Endothelial cell of umbilical vein (primary cell): ENCODE results near the gene RASL12. TPM values are rescaled to one million over a fixed set of nuclear protein-coding genes. Genes with fewer than 3 reads are reported as not detected.

Experiments used
- BruUV-seq: library from RNA; stranded (reverse); fragments of 400-500 nt; replicated peaks from 2 replicates; lab custom pipeline; 2021; lab: Mats Ljungman, UMichigan
- CTCF ChIA-PET: fragments of 300-600, 350-600 bp; sonication (Branson Sonifier 250); formaldehyde crosslinking; loops from one replicate; lab custom pipeline; 2021; ENCODE audit warnings: antibody characterized with exemption, inconsistent platforms; lab: Charles Lee
- POLR2A ChIA-PET: fragments of 300-600, 350-600 bp; sonication (Branson Sonifier 250); formaldehyde crosslinking; loops from one replicate; lab custom pipeline; 2021; ENCODE audit warnings: antibody characterized with exemption, inconsistent platforms; lab: Charles Lee
- DNase-seq: peaks from one replicate; pipeline ENCODE4 v3.0.0-alpha.2; 2011; ENCODE audit warnings: low read depth, low spot score
- FAIRE-seq: peaks from 2 replicates; lab custom pipeline; 2011; peaks lifted over from hg19 to GRCh38; lab: Jason Lieb, UNC
- H2AFZ ChIP-seq: 2 replicates; pipeline ENCODE4 v1.6.0; 2012; ENCODE audit warnings: low read depth, low read length, control low read depth, inconsistent platforms
- H3K27ac ChIP-seq: 2 replicates; pipeline ENCODE4 v1.5.1; 2011; ENCODE audit warnings: low read depth, mild to moderate bottlenecking, control low read depth, low read length, moderate library complexity; ENCODE audit not compliant: insufficient read depth
- H3K27me3 ChIP-seq, 2 experiments: 2 replicates each; pipeline versions ENCODE4 v1.6.0 to v1.6.1; 2011; ENCODE audit warnings: low read length in 2 of 2, mixed read lengths in 1 of 2; ENCODE audit not compliant: control insufficient read depth in 2 of 2, insufficient read depth in 2 of 2
- H3K36me3 ChIP-seq, 2 experiments: 2 replicates in 1 of 2; 3 replicates in 1 of 2; pipeline ENCODE4 v1.5.1; 2011; ENCODE audit warnings: low read length in 2 of 2, mild to moderate bottlenecking in 1 of 2, moderate library complexity in 1 of 2; ENCODE audit not compliant: control insufficient read depth in 2 of 2, insufficient read depth in 2 of 2; ENCODE audit errors: extremely low read depth in 1 of 2
- H3K4me1 ChIP-seq: 3 replicates; pipeline ENCODE4 v1.5.1; 2011; ENCODE audit warnings: mild to moderate bottlenecking, low read length; ENCODE audit not compliant: control insufficient read depth, insufficient read depth; ENCODE audit errors: extremely low read depth
- H3K4me2 ChIP-seq: 2 replicates; pipeline ENCODE4 v1.6.1; 2011; ENCODE audit warnings: low read length, control low read depth, mixed read lengths; ENCODE audit not compliant: insufficient read depth
- H3K4me3 ChIP-seq, 3 experiments: fragments of 200-600 bp in 1 of 3; sonication (generic), shearing (Covaris generic) in 1 of 3; replicated peaks in 1 of 3; 2 replicates each; pipeline ENCODE4 v1.5.1; 2011 to 2016; ENCODE audit warnings: control low read depth in 3 of 3, low read length in 3 of 3, mild to moderate bottlenecking in 2 of 3, inconsistent platforms in 1 of 3, low read depth in 1 of 3, moderate library complexity in 1 of 3; ENCODE audit not compliant: insufficient read depth in 1 of 3
- H3K79me2 ChIP-seq: 2 replicates; pipeline ENCODE4 v1.6.0; 2012; ENCODE audit warnings: low read length, inconsistent platforms; ENCODE audit not compliant: control insufficient read depth, insufficient read depth
- H3K9ac ChIP-seq: replicated peaks from 2 replicates; pipeline ENCODE3; 2011; ENCODE audit warnings: low read length, control low read depth; ENCODE audit not compliant: insufficient read depth; ENCODE audit errors: extremely low read depth
- H3K9me1 ChIP-seq: replicated peaks from 3 replicates; pipeline ENCODE4 v1.6.0; 2011; ENCODE audit warnings: mild to moderate bottlenecking, low read length; ENCODE audit not compliant: control insufficient read depth, insufficient read depth; ENCODE audit errors: extremely low read depth
- H3K9me3 ChIP-seq: replicated peaks from 2 replicates; pipeline ENCODE4 v1.5.1; 2012; ENCODE audit warnings: low read length, inconsistent platforms; ENCODE audit not compliant: control insufficient read depth, insufficient read depth
- H4K20me1 ChIP-seq: replicated peaks from 2 replicates; pipeline ENCODE3; 2011; ENCODE audit warnings: mild to moderate bottlenecking, low read length; ENCODE audit not compliant: control insufficient read depth, insufficient read depth; ENCODE audit errors: extremely low read depth
- CTCF ChIP-seq, 2 donors: IDR thresholded peaks; 1 replicate in 1 of 2; 2 replicates in 1 of 2; pipeline ENCODE4 v1.5.1; 2011; ENCODE audit warnings: low read length in 2 of 2, mild to moderate bottlenecking in 2 of 2, moderate library complexity in 2 of 2, control low read depth in 1 of 2, inconsistent platforms in 1 of 2, low read depth in 1 of 2; ENCODE audit not compliant: insufficient read depth in 1 of 2; ENCODE audit errors: extremely low read depth in 1 of 2
- FOS ChIP-seq: IDR thresholded peaks from 2 replicates; pipeline ENCODE4 v1.6.1; 2011; ENCODE audit warnings: mild to moderate bottlenecking, low read length, moderate library complexity, borderline replicate concordance; ENCODE audit not compliant: insufficient read depth
- GATA2 ChIP-seq: IDR thresholded peaks from 2 replicates; pipeline ENCODE4 v1.7.0; 2011; ENCODE audit warnings: low read depth, mild to moderate bottlenecking, moderate library complexity, mixed read lengths, low read length; ENCODE audit not compliant: insufficient read length, insufficient read depth
- MAX ChIP-seq: IDR thresholded peaks from 2 replicates; pipeline ENCODE4 v1.6.1; 2011; ENCODE audit not compliant: insufficient read depth, insufficient read length
- POLR2A ChIP-seq: IDR thresholded peaks from 2 replicates; pipeline ENCODE4 v1.6.1; 2012; ENCODE audit warnings: low read depth, mild to moderate bottlenecking, control low read depth, low read length
- POLR2AphosphoS5 ChIP-seq: IDR thresholded peaks from 2 replicates; pipeline ENCODE4 v1.6.1; 2012; ENCODE audit warnings: low read depth, mild to moderate bottlenecking, control low read depth, low read length, moderate library complexity; ENCODE audit not compliant: insufficient read depth
- dilution Hi-C: fragments of 300-500 bp; cut with MboI; formaldehyde crosslinking; loops from one replicate; pipeline ENCODE4 v1.15.0; 2019; ENCODE audit warnings: low sequenced_read_pairs; ENCODE audit not compliant: extremely low pct_ligation_motif_present
- intact Hi-C: fragments of 100-400 bp; cut with micrococcal nuclease; formaldehyde crosslinking; loops from one replicate; pipeline ENCODE4 v1.10.0; 2022
- polyA plus RNA-seq, 4 experiments: library from polyadenylated mRNA; depleted of rRNA in 3 of 4; stranded (reverse) in 3 of 4; unstranded in 1 of 4; fragments of >200 nt; gene quantifications; 2 replicates each; pipeline versions ENCODE4 v1.2.1 to v1.2.3, GENCODE V29; 2011 to 2012; ENCODE audit warnings: missing spikeins in 1 of 4
- total RNA-seq: library from RNA; stranded (reverse); gene quantifications from 2 replicates; pipeline ENCODE4 v1.2.3, GENCODE V29; 2021

Gene RASL12
- total and polyA plus RNA-seq, 2 donors (not counting 3 experiments of a cell fraction or from before 2014, with no cell fraction given), result not detected

GRCh38 chr15:65088643-65089021 is 20.8 kb upstream of the RASL12 start:
- ChIA-PET POLR2A (no interaction called here), CTCF (interaction anchor here (2.7 to 8.8 kb wide), 2 partner anchors 13 to 55 kb away, joined by 12 to 64 read pairs; no protein-coding TSS in a partner anchor)
- dilution Hi-C loops, result no loop called here
- DNase-seq, result no peak
- no TSS peak for BruUV-seq
- Histone ChIP-seq H3K79me2 (no peaks in the 10 kb centered on the region), H3K36me3 (no peaks in the 10 kb centered on the region), H3K9me1 (no peaks in the 10 kb centered on the region), H3K9ac (no peak overlapping the region), H4K20me1 (no peaks in the 10 kb centered on the region), H3K27me3 (peaks cover 8 to 11% of the 10 kb centered on the region in 2 experiments), H3K9me3 (no peaks in the 10 kb centered on the region), H3K27ac (no peak overlapping the region), H2AFZ (no peak overlapping the region), H3K4me3 (no peak overlapping the region), H3K4me2 (no peak overlapping the region), H3K4me1 (no peaks in the 10 kb centered on the region)
- TF ChIP-seq POLR2AphosphoS5 (no peak), GATA2 (no peak), CTCF (IDR thresholded peaks at IDR 0.05; ENCODE audit: extremely low read depth in 1 of 2, insufficient read depth in 1 of 2, low read depth in 1 of 2, low read length in 2 of 2) (no peak), MAX (no peak), FOS (no peak), POLR2A (no peak)
- intact Hi-C loops, result no loop called here
- no peak for FAIRE-seq
